Stimulated activated naive CD8-positive, alpha-beta T cell treated with anti-CD3 and anti-CD28 coated beads, Interleukin-15, Interleukin-2, amounts not matched to agents 100 U/mL and 50 U/mL, for 24 hours (primary cell): ENCODE data around the gene ADAD1.
"Not testable (repeated sequence)": the region's sequence is repeated elsewhere in the genome, so short reads cannot be mapped to it uniquely, and the experiment has no call there.

Experiments used
- ATAC-seq: fragments of 150-1000 bp; cut with Tn5 transposase; one replicate; pipeline ENCODE4 v1.10.0; 2021
- DNase-seq: peaks from one replicate; pipeline ENCODE4 v3.0.0; 2021

Gene ADAD1

GRCh38 chr4:122378711-122379110 lies at the start of gene ADAD1:
Gene ADAD1 (plus strand): TSS chr4:122379011. CDS start chr4:122380070, 1,059 bp downstream.
- DNase-seq (no peak), ATAC-seq (no peak)

DNA sequence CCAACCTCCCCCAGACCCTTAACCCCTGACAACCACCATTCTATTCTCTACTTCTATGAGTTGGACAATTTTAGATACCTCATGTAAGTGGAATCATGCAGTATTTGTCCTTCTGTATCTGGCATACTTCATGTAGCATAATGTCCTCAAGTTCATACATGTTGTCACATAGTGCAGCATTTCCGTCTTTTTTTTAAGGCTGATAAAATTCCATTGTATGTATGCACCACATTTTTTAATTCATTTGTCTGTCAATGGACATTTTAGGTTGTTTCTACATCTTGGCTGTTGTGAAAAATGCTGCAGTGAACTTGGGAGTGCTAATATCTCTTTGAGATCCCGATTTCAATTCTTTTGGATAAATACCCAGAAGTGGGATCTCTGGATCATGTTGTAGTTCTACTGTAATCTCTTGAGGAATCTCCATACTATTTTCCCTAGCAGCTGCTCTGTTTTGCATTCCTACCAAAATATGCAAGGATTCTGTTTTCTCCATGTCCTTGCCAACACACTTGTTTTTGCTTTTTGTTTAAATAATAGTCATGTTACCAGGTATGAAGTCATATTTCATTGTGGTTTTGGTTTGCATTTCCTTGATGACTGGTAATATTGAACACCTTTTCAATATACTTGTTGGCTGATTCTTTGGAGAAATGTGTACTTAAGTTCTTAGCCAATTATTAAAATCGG lies 48.8 kb upstream of the ADAD1 start:
- ATAC-seq = no peak
- no peak for DNase-seq

- ATAC-seq (no peak), DNase-seq (no peak)
Measured at GRCh38 chr4:122331195-122331594, 47.6 kb upstream of the ADAD1 start.

DNA sequence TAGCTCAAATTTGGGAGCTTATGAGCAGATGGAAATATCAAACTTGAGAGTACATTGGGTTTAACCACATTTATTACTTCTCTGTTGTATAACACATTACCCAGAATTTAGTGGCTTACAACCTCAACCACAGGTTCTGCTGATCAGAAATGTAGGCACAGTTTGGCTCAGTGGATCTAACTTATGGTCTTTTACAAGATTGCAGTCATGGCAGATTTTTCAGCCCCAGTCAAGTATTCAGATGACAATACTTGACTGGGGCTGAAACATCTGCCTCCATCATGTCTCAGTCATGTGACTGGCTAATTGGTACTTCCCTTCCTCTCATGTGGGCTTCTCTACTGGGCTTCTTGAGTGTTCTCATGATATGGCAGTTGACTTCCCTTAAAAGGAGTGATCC lies 44.0 kb upstream of the ADAD1 start:
- no peak for DNase-seq
- no peak for ATAC-seq

GRCh38 chr4:122341886-122342285 lies 36.9 kb upstream of the ADAD1 start:
- ATAC-seq (no peak), DNase-seq (no peak)

GRCh38 chr4:122346036-122346435 lies 32.8 kb upstream of the ADAD1 start:
- no peak for DNase-seq
- ATAC-seq = no peak

GRCh38 chr4:122346503-122346902 lies 32.3 kb upstream of the ADAD1 start:
- DNase-seq (no peak), ATAC-seq (no peak)

DNA sequence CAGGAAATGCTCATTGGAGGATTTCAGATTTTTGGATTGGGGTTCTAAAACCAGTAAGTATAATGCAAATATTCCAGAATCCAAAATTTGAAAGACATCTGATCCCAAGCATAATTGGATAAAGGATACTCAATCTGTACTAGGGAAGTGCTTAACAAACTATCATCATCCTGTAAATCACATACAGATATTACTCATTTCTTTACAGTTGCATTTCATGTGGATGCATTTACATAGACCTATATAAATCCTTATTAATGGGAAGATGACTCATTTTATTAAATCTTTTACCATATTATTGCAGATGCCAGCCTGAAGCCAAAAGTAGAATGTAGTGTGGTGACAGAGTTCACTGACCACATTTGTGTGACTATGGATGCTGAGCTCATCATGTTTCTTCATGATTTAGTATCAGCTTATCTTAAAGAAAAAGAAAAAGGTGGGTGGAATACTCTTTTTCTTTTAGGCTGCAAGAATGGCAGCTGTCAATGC lies 22.4 kb upstream of the ADAD1 start:
- DNase-seq = no peak
- ATAC-seq = no peak

- no peak for DNase-seq
- ATAC-seq = no peak
Measured at GRCh38 chr4:122360754-122361153, 18.1 kb upstream of the ADAD1 start.

DNA sequence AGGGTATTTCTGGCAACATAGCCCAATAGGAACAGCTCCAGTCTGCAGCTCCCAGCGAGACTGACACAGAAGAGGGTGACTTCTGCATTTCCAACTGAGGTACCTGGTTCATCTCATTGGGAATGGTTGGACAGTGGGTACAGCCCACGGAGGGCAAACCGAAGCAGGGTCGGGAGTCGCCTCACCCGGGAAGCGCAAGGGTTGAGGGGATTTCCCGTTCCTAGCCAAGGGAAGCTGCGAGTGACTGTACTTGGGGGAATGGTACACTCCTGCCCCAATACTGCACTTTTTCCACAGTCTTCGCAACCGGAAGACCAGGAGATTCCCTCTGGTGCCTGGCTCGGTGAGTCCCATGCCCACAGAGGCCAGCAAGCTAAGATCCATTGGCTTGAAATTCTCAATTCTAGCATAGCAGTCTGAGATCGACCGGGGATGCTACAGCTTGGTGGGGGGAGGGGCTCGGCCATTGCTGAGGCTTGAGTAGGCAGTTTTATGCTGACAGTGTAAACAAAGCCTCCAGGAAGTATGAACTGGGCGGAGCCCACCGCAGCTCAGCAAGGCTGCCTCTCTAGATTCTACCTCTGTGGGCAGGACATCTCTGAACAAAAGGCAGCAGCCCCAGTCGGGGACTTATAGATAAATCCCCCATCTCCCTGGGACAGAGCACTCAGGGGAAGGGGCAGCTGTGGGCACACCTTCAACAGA lies 14.0 kb upstream of the ADAD1 start:
- no peak for DNase-seq
- ATAC-seq = no peak

- not testable (repeated sequence) for DNase-seq, ATAC-seq
Measured at GRCh38 chr4:122368786-122369185, 10.0 kb upstream of the ADAD1 start.

DNA sequence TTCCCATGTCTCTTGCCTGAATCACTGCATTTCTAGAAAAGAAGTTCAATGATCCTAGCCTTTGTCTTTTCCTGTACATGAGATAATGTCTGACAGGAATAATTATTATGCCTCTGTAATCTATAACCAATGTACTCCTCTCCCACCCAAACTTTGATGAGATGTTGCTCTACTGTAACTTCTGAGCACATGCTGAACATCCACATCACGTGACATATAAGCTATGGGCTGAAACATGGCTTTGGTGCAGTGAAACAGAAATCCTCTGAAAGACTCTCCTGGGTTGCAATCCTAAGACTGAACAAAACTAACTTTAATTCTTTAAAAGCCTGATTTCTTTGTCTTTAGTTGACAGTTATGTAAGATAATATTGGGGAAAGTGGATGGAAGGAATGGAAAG lies 1.5 kb upstream of the ADAD1 start:
- ATAC-seq (no peak), DNase-seq (no peak)

DNA sequence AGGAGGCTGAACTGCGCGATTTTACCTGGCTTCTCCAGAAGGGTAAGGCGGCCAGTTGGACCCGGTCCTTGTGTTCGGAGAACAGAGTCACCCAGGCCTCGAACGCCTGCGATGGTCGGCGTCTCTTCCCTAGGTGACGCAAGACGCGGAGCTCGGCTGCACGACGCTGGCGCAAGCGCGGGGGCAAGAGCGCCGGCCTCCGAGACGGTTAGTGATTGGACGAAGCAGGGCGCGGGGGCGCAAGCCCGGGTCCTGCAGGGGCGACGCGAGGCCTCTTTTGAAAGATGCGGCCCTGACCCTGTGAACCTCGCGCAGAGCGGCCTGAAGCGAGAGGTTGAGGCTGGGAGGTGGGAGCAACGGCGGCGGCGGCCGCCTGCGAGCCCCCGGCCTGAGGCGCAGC lies 428 bp downstream of the ADAD1 start:
- no peak for DNase-seq
- no peak for ATAC-seq

DNA sequence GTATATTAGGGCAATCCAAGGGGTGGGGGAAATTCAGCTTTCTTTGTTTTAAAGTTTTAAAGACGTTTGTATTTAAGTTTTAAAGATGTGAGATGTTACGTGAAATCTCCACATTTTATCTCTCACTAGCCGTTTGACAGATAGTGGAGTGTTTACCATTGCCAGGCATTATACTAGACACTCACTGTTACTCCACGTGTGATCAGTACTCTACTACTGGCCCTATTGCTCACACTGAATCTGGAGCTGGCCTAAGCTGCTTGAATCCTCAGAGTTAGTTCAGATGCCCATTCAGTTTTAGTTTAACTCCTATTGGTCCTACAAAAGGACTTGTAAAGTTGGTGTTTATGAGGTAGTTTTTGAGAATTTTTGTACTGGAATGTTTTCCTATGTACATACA lies 4.5 kb downstream of the ADAD1 start:
- ATAC-seq = no peak
- no peak for DNase-seq

- no peak for ATAC-seq
- DNase-seq = no peak
Measured at GRCh38 chr4:122384245-122384644, 5.4 kb downstream of the ADAD1 start.

DNA sequence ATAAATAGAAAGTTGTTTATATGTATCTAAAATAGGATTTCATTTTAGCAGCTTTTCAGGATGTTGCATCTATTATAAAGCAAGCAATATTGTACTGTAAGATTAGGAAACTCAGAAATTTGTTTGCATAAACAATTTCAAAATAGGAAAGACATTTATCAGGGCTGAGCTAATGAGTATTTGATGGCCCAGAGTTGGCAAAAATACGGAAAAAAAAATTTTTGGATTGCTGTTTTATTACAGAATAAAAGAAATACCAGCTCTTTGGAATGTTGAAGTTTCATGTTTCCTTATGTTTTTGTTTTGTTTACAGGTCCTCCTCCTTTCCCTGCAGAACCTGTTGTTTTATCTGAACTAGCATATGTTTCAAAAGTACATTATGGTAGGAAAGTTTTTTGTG lies 14.5 kb downstream of the ADAD1 start:
- ATAC-seq = no peak
- DNase-seq = no peak

DNA sequence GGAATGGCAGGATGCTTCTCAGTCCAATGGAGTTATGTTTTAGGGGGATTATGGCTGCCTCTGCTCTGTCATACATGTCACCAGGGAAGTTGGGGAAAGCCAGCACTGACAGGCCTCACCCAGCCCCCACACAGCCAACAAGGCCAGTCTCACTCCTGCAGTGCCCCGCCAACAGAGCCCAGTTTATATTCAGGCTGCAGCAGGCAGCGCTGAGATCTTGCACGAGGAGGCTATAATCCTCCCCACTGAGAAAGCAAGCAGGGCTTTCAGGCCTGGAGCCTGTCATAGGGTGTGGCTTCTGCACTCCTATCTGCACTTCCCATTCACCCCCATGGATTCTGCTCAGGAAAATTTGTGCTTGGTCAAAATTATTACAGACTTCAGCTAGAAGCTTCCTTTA lies 25.1 kb downstream of the ADAD1 start:
- ATAC-seq = no peak
- DNase-seq = no peak

DNA sequence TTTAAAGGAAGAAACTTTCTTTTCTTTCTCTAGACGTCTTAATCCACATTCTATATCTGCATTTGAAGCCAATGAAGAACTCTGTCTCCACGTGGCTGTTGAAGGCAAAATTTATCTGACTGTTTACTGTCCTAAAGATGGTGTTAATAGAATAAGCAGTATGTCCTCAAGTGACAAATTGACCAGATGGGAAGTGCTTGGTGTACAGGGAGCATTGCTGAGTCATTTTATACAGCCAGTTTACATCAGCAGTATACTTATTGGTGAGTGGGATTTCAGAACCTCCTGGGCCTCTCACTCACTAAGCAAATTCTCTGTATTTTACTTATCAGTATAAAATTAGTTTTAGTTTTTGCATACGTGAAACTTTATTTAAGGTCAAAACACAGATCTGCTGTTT lies 33.7 kb downstream of the ADAD1 start:
- ATAC-seq = no peak
- no peak for DNase-seq

DNA sequence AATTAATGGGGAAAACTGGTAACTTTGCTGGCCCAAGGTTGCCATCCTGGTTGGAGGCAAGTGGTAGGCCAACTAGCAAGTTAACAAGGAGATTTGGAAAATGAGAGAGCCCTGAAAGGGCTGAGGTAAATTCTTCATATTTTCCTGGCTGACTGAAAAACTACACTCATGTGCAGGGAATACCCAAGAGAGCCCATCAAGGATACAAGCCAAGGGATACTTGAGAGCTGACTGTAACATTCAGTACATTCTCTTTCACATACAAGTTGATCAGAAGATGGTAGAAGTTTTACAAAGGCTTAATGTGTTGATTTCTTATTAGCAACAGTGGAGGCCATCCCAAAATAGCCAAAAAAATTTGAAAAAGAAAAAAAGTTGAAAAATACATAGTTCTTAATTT lies 44.4 kb downstream of the ADAD1 start:
- ATAC-seq (no peak), DNase-seq (no peak)

GRCh38 chr4:122431351-122431750 lies 52.5 kb downstream of the ADAD1 start:
- no peak for DNase-seq
- ATAC-seq = no peak

GRCh38 chr4:122434285-122434684 lies 55.5 kb downstream of the ADAD1 start:
- ATAC-seq (no peak), DNase-seq (no peak)

DNA sequence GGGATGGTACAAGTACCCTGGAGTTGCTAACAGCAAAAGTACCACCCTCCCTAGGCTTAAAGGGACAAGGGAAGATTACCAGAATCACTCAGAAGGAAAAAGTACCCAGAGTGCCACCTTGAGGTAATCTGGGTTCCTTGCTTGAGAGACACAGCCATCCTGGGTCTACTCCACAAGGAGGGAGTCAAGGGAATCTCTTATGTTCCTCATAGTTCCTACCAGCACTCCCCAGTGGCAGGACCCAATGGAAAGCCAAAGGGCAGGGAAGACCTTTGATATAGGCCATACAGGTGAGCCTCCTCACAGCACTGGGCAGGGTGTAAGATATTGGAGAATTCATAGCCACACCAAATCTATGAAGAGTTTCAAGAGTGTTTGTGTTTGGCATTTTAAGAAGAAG lies 72.0 kb downstream of the ADAD1 start:
- peak; percentile 64 for ATAC-seq
- peak; percentile 26 for DNase-seq

DNA sequence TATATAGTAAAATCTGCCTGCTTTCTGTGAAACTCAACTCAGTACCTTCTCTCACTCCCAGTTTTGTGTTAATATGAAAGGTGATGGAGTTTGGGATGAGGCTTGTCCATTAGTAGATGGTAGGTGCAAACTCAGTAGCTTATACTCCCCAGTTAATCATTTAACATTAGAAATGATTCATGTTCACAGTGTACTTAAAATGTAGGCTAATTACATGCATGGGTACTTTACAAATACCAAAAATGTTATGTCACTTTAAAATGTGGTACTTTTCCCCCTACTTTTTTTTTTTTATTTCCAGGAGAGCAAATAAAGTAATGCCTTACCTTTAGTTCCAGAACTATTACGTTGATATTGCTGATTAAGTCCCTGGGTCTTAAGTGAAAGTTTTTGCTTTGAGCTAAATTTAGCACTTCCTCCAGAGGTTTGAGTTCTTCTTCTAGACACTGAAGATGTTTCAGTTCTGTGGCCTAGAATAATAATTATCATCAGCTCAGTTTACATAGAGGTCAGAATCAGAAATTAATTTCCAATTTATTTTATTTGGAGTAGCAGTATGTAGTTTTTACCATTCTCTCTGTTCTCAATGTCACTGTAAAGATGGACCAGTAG lies 74.7 kb downstream of the ADAD1 start:
- ATAC-seq = no peak
- DNase-seq = no peak
